Thyroid gland (tissue), 4 donors: Measurements from ENCODE around the gene LILRB2.

ENCODE experiments used
- CTCF ChIP-seq, 6 experiments: fragments of 200-600 bp in 3 of 6; fragments of 450-650 bp in 3 of 6; sonication (generic) in 3 of 6; IDR thresholded peaks; one replicate each; pipeline ENCODE4 v1.5.1; 2016 to 2019; ENCODE audit warnings: antibody characterized with exemption in 6 of 6, mild to moderate bottlenecking in 2 of 6, inconsistent platforms in 1 of 6, moderate library complexity in 1 of 6
- POLR2A ChIP-seq, 2 donors: fragments of 450-650 bp; IDR thresholded peaks; one replicate each; pipeline ENCODE4 v1.6.1; 2017; ENCODE audit warnings: antibody characterized with exemption in 2 of 2, mild to moderate bottlenecking in 2 of 2, moderate library complexity in 1 of 2

- TF ChIP-seq CTCF (IDR thresholded peaks at IDR 0.05) (no peak), POLR2A (IDR thresholded peaks at IDR 0.05) (no peak)
Measured at GRCh38 chr19:54307389-54308020, 26.6 kb upstream of the LILRB2 start.
